ENCODE measurements around the gene SYS1. TPM values are rescaled to one million over a fixed set of nuclear protein-coding genes. Genes with fewer than 3 reads are reported as not detected.

The SYS1 gene
- total RNA-seq, 1 donor from 2014 or later: 25.7 TPM

- no peak for FAIRE-seq
Measured at GRCh38 chr20:45374966-45375365, 12.0 kb downstream of the SYS1 start.

GRCh38 chr20:45377269-45377668 is 14.3 kb downstream of the SYS1 start:
- no peak for FAIRE-seq
- no peak for DNase-seq (ENCODE audit: low spot score in 2 of 2)

More at GRCh38 chr20:45374966-45375365, 12.0 kb downstream of the SYS1 start:
- DNase-seq (ENCODE audit: low spot score in 2 of 2): no peak

- peak in 1 of 2 donors; percentile 30 for DNase-seq (ENCODE audit: low spot score in 2 of 2)
- no peak for FAIRE-seq
Measured at GRCh38 chr20:45378191-45378590, 15.2 kb downstream of the SYS1 start, which contains the start of gene TP53TG5. TSS of gene TP53TG5 (minus strand) at chr20:45378325. CDS start at chr20:45378236, 89 bp downstream.

- no peak for DNase-seq (ENCODE audit: low spot score in 2 of 2)
- no peak for FAIRE-seq
Measured at GRCh38 chr20:45387274-45387673, 24.3 kb downstream of the SYS1 start.

- DNase-seq (ENCODE audit: low spot score in 2 of 2) (no peak), FAIRE-seq (no peak)
Measured at GRCh38 chr20:45390931-45391330, 28.0 kb downstream of the SYS1 start.

- no peak for DNase-seq (ENCODE audit: low spot score in 2 of 2)
- no peak for FAIRE-seq
Measured at GRCh38 chr20:45391559-45391958, 28.6 kb downstream of the SYS1 start.

GRCh38 chr20:45392733-45393132 is 29.8 kb downstream of the SYS1 start:
- DNase-seq (ENCODE audit: low spot score in 2 of 2) (no peak), FAIRE-seq (no peak)

GRCh38 chr20:45394221-45395113 is 31.5 kb downstream of the SYS1 start:
- FAIRE-seq (no peak), DNase-seq (ENCODE audit: low spot score in 2 of 2) (no peak)

GRCh38 chr20:45395114-45395415 is 32.1 kb downstream of the SYS1 start:
- FAIRE-seq (no peak), DNase-seq (ENCODE audit: low spot score in 2 of 2) (no peak)

GRCh38 chr20:45399018-45399417 is 36.1 kb downstream of the SYS1 start:
- FAIRE-seq (no peak), DNase-seq (ENCODE audit: low spot score in 2 of 2) (no peak)

GRCh38 chr20:45400346-45401031 is 37.5 kb downstream of the SYS1 start:
- FAIRE-seq (no peak), DNase-seq (ENCODE audit: low spot score in 2 of 2) (no peak)

- no peak for DNase-seq (ENCODE audit: low spot score in 2 of 2)
- FAIRE-seq: no peak
Measured at GRCh38 chr20:45402946-45403345, 40.0 kb downstream of the SYS1 start.

- FAIRE-seq: no peak
Measured at GRCh38 chr20:45404438-45404837, 41.5 kb downstream of the SYS1 start.

GRCh38 chr20:45405571-45406259 is 42.8 kb downstream of the SYS1 start:
- no peak for FAIRE-seq
- peak; percentile 52 to 53 for DNase-seq (ENCODE audit: low spot score in 2 of 2)

More at GRCh38 chr20:45404438-45404837, 41.5 kb downstream of the SYS1 start:
- no peak for DNase-seq (ENCODE audit: low spot score in 2 of 2)

GRCh38 chr20:45406260-45407066 is 43.5 kb downstream of the SYS1 start:
- no peak for FAIRE-seq
- peak; percentile 72 to 81 for DNase-seq (ENCODE audit: low spot score in 2 of 2)

- FAIRE-seq (no peak), DNase-seq (ENCODE audit: low spot score in 2 of 2) (peak; percentile 49 to 55)
Measured at GRCh38 chr20:45407067-45407745, 44.2 kb downstream of the SYS1 start.

GRCh38 chr20:45407783-45408645 is 45.1 kb downstream of the SYS1 start, which contains the start of gene DBNDD2:
TSS of gene DBNDD2 (plus strand) at chr20:45408289. CDS start at chr20:45408468, 179 bp downstream.
- FAIRE-seq (no peak), DNase-seq (ENCODE audit: low spot score in 2 of 2) (peak; percentile 60 to 80)

- FAIRE-seq: no peak
- peak; percentile 27 to 47 for DNase-seq (ENCODE audit: low spot score in 2 of 2)
Measured at GRCh38 chr20:45408646-45409213, 45.8 kb downstream of the SYS1 start.
